ENCODE measurements around the gene SLC12A8. TPM values are rescaled to one million over a fixed set of nuclear protein-coding genes. Genes with fewer than 3 reads are reported as not detected.

SLC12A8 gene, protein sequence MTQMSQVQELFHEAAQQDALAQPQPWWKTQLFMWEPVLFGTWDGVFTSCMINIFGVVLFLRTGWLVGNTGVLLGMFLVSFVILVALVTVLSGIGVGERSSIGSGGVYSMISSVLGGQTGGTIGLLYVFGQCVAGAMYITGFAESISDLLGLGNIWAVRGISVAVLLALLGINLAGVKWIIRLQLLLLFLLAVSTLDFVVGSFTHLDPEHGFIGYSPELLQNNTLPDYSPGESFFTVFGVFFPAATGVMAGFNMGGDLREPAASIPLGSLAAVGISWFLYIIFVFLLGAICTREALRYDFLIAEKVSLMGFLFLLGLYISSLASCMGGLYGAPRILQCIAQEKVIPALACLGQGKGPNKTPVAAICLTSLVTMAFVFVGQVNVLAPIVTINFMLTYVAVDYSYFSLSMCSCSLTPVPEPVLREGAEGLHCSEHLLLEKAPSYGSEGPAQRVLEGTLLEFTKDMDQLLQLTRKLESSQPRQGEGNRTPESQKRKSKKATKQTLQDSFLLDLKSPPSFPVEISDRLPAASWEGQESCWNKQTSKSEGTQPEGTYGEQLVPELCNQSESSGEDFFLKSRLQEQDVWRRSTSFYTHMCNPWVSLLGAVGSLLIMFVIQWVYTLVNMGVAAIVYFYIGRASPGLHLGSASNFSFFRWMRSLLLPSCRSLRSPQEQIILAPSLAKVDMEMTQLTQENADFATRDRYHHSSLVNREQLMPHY
- total RNA-seq = 49.5 TPM

DNA sequence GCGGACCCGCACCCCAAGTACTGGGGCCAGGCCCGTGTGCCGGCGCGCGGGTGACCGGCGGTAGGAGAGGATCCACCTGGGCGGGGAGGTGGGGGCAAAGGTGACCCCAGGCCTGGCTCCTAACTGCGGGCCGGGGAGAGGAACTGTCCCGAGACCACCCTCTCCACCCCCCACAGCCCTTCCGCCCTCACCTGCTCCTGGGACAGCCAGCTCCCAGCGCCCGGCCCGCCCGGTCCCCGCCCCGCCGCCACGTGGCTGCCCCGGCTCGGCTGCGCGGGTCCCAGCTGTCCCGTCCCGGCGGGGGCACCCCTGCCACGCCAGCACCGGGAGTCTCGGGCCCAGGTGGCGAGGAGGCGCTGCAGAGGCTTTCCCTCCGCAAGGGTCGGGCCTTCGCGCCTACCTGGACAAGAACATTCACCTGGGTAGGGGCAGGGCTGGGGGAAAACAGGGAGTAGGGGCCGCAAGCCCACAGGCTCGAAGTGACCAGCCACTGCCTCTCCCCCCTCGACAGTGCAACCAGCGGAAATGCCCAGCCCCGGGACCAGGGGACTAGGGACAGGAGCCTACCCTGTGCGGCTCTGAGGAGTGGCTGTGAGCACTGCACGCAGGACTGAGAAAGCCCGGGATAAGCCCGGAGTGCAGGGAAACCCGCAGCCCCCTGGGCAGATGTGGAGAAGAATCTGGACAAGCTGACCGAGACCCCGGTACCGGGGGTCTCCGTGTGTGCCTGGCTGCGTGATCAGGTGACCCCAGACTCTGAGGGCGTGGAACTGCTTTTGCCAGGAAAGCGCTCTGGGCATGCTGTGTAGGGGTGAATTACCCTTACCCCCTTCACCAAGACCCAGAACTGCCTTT lies at the start of gene SLC12A8:
Gene SLC12A8, minus strand, starts transcription at position 240 of the 855 bp plus-strand sequence. CDS start 1,399 bp downstream, outside the sequence.
- no peak for DNase-seq (ENCODE audit: low spot score)

DNA sequence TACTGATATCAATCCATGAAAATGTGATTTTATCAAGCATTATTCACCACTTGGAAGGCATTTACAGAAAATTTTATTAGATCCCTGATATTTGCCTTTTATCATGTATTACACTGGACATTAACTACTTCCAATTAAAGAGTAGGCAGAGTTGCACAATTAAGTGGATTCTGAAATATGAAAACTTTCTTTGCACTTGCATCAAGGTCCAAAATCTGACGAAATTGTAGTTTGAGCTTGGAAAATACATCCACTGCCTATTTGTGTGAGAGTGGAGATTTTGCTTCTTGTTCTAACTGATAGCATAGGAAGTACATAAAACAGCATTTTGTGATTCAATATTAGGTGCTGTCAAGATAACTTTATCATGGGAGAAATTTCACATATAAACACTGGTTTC lies 49.6 kb upstream of the SLC12A8 start:
- DNase-seq (ENCODE audit: low spot score) = no peak

DNA sequence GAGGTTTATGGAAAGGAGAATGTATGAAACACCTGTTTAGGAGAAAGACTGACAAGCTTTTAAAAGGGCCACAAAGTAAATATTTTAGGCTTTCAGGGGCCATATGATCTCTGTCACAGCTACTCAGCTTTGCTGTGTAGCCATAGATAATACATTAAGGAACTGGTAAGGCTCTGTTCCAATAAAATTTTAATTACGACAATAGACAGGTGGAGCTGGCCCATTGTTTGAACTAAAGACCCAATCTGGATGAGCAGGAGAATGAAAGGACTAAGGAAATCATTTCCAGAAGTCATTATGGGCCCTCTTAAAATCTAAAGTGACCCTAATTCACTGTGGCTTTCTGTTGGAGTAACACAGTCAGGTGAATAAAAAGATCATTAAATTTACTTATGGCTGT lies 48.5 kb upstream of the SLC12A8 start:
- DNase-seq (ENCODE audit: low spot score) = no peak

DNA sequence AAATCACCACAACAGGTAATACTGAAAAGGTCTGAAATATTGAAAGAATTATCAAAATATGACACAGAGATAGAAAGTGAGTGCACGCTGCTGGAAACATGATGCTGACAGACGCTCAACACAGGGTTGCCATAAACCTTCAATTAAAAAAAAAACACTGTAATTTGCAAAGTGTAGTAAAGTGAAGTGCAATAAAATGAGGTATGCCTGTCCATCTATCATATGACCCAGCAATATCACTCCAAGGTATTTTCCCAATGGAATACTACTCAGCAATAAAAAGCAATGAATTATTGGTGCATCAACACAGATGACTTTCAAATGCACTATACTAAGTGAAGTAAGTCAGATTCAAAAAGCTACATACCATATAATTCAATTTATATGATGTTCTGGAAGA lies 47.6 kb upstream of the SLC12A8 start:
- DNase-seq (ENCODE audit: low spot score) = no peak

DNA sequence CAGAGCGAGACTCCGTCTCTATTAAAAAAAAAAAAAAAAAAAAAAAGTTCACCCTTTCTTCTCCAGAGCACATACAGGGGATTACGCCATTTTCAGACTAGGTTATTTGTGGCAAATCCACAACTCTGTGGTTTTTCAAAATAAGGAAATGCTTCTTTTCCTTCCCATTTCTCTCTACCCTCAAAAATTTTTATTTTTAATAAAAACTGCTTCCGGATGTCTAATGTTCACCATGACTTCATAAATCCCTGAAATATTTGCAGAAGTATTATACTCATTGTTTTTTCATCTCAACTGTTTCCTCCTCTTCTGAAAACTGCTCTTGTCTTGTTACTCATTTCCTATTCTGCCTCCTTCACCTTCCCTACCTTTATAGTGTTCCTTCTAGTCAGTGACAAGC lies 45.0 kb upstream of the SLC12A8 start:
- no peak for DNase-seq (ENCODE audit: low spot score)

DNA sequence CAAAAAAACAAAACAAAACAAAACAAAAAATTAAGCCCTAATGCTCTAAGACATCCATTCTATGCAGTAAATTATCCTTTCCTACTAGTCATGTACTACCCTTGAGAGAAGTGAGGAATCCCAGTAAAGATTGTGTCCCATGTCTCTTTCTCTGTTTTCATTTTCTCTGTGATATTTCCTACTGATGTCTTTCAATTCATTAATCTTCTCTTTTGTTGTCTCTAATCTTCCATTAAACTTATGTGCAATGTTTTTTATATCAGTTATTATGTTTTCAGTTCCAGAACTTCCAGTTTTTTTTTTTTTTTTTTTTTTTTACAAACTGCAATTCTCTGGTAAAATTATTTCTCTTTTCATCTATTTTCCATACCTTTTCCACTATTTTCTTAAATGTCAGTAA lies 44.1 kb upstream of the SLC12A8 start:
- no peak for DNase-seq (ENCODE audit: low spot score)

DNA sequence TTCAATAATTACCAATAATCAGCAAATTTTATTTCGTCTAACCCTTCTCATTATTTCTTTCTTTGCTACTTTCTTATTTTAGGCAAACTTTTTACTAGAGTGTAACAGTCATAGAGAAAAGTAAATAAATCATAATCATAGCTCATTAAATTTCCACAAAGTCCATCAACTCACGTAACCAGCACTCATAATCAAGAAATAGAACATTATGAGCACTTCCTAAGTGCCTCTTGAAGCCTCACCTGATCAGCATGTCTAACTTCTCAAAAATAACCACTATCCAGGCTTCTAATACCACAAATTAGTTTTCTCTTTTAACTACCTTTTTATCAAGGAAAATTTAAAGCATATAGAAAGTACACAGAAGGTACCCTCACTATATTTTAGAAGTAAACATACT lies 38.4 kb upstream of the SLC12A8 start:
- no peak for DNase-seq (ENCODE audit: low spot score)

DNA sequence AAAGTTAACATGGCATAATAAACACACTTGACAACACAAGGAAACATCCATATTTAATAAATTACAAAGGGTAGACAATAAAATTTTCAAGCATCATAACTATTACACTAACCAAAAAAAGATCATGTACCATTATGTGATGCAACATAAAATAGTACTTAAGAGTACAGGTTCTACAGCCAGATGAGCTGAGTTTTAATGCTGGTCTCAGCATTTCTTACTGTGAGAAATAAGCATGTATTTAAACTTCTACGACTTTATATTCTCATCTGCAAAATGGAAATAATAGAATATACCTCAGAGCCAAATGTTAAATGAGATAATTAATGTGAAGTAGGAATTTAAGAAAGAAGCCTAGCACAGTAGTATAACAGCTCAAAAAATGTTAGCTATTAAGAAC lies 33.7 kb upstream of the SLC12A8 start:
- DNase-seq (ENCODE audit: low spot score) = no peak

DNA sequence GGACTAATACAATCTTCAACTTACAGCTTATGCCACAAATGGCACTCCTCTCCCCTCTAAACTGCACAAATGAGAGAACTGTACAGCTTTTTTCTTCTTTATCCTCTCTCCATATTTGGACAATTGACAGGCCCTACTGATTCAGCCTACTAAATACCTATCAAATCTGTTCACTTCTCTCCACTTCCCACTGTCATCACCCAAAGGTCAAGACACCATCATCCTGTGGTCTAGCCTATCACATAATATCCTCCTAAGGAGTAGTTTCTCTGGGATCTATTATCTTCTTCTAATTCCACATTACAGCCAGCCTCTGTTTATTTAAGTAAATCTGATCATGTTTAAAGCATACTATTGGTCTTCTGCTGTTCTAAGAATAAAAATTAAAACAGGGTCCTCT lies 33.0 kb upstream of the SLC12A8 start:
- DNase-seq (ENCODE audit: low spot score) = no peak

DNA sequence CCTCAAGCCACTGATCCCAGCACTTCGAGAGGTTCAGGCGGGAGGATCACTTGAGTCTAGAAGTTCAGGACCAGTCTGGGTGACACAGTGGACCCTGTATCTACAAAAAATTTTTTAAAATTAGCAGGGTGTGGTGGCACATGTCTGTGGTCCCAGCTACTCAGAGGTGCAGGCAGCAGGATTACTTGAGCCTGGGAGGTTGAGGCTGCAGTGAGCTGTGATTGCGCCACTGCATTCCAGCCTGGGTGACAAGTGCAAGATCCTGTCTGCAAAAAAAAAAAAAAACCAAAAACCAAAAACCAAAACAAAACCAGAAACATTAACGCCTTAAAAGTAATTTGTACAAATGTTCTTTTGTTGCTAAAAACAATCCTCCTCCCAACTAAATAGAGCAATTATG lies 27.9 kb upstream of the SLC12A8 start:
- no peak for DNase-seq (ENCODE audit: low spot score)

DNA sequence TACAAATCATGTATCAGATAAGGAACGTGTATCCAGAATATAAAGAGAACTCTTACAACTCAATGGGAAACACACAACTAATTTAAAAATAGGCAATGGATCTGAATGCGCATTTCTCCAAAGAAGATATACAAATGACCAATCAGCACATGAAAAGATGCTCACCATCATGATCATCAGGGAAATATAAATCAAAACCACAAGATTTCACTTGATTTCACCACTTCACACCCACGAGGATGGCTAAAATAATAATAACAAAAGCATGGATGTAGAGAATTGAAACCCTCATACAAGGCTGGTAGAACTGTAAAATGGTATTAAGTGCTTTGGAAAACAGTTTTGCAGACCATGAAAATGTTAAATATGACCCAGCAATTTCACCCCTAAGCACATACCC lies 26.7 kb upstream of the SLC12A8 start:
- DNase-seq (ENCODE audit: low spot score) = no peak

DNA sequence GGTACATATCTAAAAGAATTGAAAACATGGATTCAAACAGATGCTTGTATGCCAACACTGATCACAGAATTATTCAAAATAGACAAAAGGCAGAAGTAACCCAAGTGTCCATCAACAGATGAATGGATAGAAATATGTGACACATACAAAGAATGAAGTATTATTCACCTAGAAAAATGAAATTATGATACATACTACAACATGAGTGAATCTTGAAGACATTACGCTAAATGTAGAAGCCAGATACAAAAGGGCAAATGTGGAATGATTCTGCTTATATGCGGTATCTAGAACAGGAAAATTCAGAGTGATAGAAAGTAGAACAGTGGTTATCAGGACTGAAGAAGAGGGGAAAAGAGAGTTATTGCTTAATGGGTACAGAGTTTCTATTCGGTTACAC lies 26.2 kb upstream of the SLC12A8 start:
- no peak for DNase-seq (ENCODE audit: low spot score)

DNA sequence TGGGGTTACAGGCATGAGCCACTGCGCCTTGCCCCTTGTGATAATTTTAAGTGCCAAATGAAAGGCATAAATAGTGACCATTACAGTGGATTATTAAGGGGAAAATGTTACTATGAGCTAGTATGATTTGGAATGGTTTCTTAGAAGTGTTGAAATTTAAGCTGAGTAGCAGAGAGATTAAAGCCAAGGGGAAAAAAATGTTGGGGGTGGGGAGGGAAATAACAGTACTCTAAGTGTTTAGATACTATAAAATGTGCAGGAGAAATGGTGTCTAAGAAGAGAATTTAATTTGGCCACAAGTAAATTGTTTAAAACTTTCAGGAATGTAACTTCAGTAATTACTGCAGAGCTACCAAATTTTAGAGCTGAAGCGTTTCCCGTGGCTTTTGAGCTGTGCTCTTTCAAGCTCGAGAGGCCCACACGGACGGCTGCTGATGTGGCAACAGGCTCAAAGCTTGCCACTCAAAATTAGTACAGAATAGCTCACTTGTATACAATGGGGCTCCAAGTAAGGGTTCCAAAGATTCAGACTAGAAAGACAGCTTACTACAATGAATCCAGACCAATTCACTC lies 23.9 kb upstream of the SLC12A8 start:
- no peak for DNase-seq (ENCODE audit: low spot score)

DNA sequence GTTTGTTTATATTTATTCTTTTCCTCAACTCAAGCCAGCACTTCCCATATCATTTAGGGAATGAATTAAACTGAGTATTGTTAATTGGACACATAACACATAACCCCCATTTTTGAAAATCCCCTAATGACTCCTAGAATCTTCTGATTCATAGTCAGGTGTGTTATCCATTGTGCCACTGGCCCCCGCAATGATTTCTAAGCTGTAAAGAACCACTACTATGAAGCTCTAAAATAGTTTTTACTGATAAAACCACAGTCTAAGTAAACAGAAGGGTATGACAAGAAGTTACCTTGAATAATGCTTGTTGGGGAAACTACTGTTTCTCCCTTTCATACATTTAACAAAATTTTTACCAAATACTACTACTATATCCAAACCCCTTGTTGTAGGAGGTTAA lies 22.3 kb upstream of the SLC12A8 start:
- no peak for DNase-seq (ENCODE audit: low spot score)

DNA sequence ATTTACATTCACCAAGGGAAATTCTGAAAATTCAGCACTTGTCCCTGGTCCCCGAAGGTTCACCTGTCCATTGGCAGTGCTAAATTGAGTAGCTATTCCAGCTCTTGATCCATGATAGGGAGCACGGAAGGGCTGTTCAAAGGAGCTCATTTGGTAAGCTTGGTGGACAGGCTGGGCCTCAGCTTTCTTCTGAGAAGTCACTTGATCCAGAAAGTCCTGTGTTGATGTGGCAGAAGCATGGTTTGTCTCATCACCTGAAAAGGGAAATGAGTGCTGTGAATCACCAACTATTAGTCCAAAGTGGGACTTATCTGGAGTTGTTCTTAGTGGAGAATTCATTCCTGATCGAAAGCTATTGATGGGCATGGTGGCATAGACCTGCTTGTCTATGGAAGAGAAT lies 19.9 kb upstream of the SLC12A8 start:
- DNase-seq (ENCODE audit: low spot score) = no peak

DNA sequence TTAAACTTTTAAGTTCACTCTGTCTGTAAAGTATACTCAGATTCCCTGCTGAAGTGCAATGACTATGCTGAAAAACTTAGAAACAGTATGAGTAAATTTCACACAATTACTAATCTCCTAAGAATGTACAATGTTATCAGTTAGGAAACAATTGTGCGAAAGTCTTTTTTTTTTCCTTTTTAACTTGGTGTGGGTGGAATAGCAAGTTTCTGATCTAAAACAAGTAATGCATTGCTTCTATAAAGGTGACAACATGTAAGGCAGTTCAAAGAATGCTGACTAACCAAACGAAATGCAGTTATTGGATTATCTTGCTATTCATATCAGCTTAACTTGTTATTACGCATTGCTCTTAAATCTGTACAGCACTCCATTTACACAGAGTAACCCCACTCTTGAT lies 19.3 kb upstream of the SLC12A8 start:
- no peak for DNase-seq (ENCODE audit: low spot score)

DNA sequence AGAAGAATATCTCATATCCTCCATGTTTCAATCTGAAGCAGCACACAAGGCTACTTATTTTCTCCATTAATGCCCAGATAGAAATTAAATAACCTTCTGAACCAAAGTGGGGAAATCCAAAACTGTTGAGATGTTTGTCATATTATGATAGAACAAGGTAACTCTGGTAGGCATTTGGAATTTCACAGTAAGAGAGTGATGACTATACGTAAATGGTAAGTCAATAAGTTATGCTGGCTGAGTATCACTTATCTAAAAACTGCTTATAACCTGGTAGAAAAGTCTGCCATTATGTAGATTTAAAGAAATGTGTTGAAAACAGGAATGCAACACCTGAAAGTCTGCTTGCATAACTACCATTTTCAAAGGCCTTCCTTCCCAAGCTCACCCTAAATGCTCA lies 17.2 kb upstream of the SLC12A8 start:
- DNase-seq (ENCODE audit: low spot score) = no peak

DNA sequence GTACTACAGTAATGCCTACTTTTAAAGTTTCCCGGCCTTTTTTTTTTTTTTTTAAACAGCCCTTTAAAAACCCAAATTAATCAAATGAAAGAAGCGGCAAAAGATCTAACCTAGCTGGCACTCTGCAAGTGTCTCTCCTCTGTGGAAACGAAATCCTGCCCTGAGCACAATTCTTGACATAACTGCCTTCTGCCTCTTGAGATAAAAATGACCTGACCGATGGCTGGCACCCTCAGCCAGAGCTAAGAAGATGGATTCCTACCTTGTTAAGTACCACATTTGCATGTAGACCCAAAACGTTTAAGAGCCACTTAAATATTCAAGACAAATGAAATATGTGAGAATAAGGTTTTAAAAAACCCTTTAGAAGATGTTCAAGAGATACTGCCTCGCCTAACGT lies 16.6 kb upstream of the SLC12A8 start:
- no peak for DNase-seq (ENCODE audit: low spot score)

DNA sequence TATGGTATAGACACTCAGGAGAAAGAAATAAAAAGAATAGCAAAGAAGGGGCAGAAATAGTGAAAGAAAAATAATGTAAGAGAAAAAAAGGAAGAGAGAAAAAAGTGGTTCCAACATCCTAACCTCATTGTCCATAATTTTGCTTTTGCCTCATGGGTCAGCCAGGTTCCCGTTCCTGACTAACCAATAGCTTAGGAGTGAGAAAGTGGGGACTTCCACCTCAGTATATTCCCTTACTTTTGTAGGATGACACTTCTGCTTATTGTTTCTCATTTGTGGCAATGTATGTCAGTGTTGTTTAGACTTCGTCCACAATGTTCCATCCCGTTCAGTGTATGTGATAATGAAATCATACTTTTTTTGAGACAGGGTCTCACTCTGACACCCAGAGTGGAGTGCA lies 9.3 kb upstream of the SLC12A8 start:
- no peak for DNase-seq (ENCODE audit: low spot score)

DNA sequence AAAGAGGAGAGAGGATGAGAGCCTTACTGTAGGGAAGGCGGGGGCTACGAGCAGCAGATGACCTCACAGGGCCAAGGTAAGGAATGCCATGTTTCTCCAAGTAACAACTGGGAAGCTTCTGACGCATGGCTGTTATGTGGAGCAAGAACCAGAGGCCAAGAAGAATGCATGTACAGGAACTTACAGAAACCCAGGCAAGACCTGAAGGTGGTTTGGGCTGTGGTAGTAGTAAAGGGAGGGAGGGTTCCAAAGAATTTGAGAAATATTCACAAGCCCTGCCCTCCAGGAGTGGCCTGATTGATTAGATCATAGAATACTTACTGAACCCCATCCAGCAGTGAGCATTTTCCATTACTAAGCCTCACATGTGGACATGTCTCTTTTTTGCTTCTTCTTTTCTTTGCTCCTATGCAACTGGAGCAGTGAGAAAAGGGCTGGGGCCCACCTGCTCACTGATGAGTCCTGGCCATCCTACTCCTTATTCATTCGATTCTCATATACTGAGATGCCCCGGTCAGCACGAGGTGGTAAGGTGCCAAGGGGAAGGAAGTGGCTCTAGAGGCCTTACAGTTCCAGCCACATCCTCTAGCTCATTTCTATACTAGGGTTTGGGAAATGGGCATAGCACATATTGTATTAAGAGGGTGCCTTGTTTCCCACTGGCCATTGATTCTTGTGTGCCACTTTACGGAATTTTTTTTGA lies 8.3 kb upstream of the SLC12A8 start:
- no peak for DNase-seq (ENCODE audit: low spot score)

DNA sequence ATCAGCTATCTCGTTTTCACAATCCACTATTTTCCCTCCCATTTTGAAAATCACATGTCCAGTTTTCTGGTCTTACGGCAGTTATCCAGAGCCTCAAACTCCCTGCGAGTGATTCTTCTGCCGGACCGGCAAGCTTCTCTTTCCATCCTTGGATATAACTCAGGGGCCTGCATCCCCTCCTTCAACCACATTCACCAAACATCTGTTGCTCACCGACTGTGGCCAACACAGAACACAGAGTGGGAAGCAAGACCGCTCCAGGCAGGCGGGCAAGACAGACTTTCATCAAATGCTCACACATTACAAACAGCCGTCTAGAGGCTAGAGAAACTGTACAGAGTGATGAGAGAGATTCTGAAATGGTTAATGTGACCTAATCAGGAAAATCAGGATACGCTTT lies 7.6 kb upstream of the SLC12A8 start:
- no peak for DNase-seq (ENCODE audit: low spot score)
